DOHH2 (cell line): ENCODE measurements around the gene DTX3L.

Experiments
- H3F3A ChIP-seq: fragments of 200-600 bp; sonication (generic), shearing (Covaris generic); 2 replicates; pipeline ENCODE4 v1.6.0; 2016; ENCODE audit warnings: antibody characterized with exemption, mild to moderate bottlenecking; ENCODE audit not compliant: control insufficient read depth, insufficient read depth
- H3K27ac ChIP-seq: fragments of 200-600 bp; sonication (generic); 2 replicates; pipeline ENCODE4 v1.5.1; 2014; ENCODE audit warnings: low read depth, mild to moderate bottlenecking, low read length, moderate library complexity
- H3K27me3 ChIP-seq: fragments of 200-600 bp; sonication (generic); 2 replicates; pipeline ENCODE4 v1.6.1; 2014; ENCODE audit warnings: mild to moderate bottlenecking, low read length, mixed read lengths; ENCODE audit not compliant: control insufficient read depth
- H3K36me3 ChIP-seq: fragments of 200-600 bp; sonication (generic); 2 replicates; pipeline ENCODE4 v1.6.1; 2014; ENCODE audit warnings: mild to moderate bottlenecking, low read length, moderate library complexity, mixed read lengths; ENCODE audit not compliant: control insufficient read depth
- H3K4me1 ChIP-seq: fragments of 200-600 bp; sonication (generic); 2 replicates; pipeline ENCODE4 v1.6.1; 2014; ENCODE audit warnings: mild to moderate bottlenecking, low read length, mixed read lengths; ENCODE audit not compliant: control insufficient read depth
- H3K4me2 ChIP-seq: fragments of 200-600 bp; sonication (generic); 2 replicates; pipeline ENCODE4 v1.6.0; 2014; ENCODE audit warnings: mild to moderate bottlenecking, low read length, moderate library complexity
- H3K4me3 ChIP-seq: fragments of 200-600 bp; sonication (generic); 2 replicates; pipeline ENCODE4 v1.5.1; 2014; ENCODE audit warnings: mild to moderate bottlenecking, low read length, mixed read lengths
- H3K79me2 ChIP-seq: fragments of 200-600 bp; sonication (generic); 2 replicates; pipeline ENCODE4 v1.6.1; 2014; ENCODE audit warnings: mild to moderate bottlenecking, low read length, mixed read lengths; ENCODE audit not compliant: control insufficient read depth
- H3K9me2 ChIP-seq: fragments of 200-600 bp; sonication (generic); replicated peaks from 2 replicates; pipeline ENCODE4 v1.6.1; 2014; ENCODE audit warnings: mild to moderate bottlenecking, low read length, mixed read lengths; ENCODE audit not compliant: control insufficient read depth
- H3K9me3 ChIP-seq: fragments of 200-600 bp; sonication (generic); 2 replicates; pipeline ENCODE4 v1.6.1; 2014; ENCODE audit warnings: antibody characterized with exemption, low read length, mixed read lengths; ENCODE audit not compliant: control insufficient read depth, insufficient read depth
- H4K20me1 ChIP-seq: fragments of 200-600 bp; sonication (generic); 2 replicates; pipeline ENCODE4 v1.6.0; 2014; ENCODE audit warnings: low read depth, mild to moderate bottlenecking, antibody characterized with exemption, low read length, moderate library complexity; ENCODE audit not compliant: control insufficient read depth, insufficient read depth
- EZH2phosphoT487 ChIP-seq: fragments of 200-600 bp; sonication (generic); IDR thresholded peaks from 2 replicates; pipeline ENCODE4 v1.6.1; 2017; ENCODE audit warnings: borderline replicate concordance, mild to moderate bottlenecking, antibody characterized with exemption, low read length, moderate library complexity, mixed read lengths
- TF ChIP-seq, protein P1 (sequence below): fragments of 200-600 bp; sonication (generic); IDR thresholded peaks from one replicate; pipeline ENCODE4 v1.5.1; 2014; ENCODE audit warnings: antibody characterized with exemption, mild to moderate bottlenecking, low read depth, low read length; ENCODE audit not compliant: poor library complexity, severe bottlenecking

DTX3L gene

GRCh38 chr3:122576174-122576940 is 12.2 kb downstream of the DTX3L start:
- no peak overlapping the region for H3K27ac ChIP-seq
- H3K4me3 ChIP-seq = peak overlapping the region; percentile 43
- no peak for TF ChIP-seq EZH2phosphoT487
- TF ChIP-seq, protein P1, sequence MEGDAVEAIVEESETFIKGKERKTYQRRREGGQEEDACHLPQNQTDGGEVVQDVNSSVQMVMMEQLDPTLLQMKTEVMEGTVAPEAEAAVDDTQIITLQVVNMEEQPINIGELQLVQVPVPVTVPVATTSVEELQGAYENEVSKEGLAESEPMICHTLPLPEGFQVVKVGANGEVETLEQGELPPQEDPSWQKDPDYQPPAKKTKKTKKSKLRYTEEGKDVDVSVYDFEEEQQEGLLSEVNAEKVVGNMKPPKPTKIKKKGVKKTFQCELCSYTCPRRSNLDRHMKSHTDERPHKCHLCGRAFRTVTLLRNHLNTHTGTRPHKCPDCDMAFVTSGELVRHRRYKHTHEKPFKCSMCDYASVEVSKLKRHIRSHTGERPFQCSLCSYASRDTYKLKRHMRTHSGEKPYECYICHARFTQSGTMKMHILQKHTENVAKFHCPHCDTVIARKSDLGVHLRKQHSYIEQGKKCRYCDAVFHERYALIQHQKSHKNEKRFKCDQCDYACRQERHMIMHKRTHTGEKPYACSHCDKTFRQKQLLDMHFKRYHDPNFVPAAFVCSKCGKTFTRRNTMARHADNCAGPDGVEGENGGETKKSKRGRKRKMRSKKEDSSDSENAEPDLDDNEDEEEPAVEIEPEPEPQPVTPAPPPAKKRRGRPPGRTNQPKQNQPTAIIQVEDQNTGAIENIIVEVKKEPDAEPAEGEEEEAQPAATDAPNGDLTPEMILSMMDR = no peak

GRCh38 chr3:122577409-122578031 is 13.4 kb downstream of the DTX3L start, which contains the start of gene PARP15:
TSS of gene PARP15 (plus strand) at chr3:122577650. CDS start at chr3:122577668, 18 bp downstream.
- H3K4me1 ChIP-seq = peaks cover 52% of the 10 kb centered on the region
- H3K9me2 ChIP-seq = no peaks in the 10 kb centered on the region
- H3K4me3 ChIP-seq = peak within 1 kb of the TSS; percentile 52
- peaks cover 16% of the 10 kb centered on the region for H3K9me3 ChIP-seq
- H3K36me3 ChIP-seq = no peaks in the 10 kb centered on the region
- H4K20me1 ChIP-seq = no peaks in the 10 kb centered on the region
- peaks cover 11% of the 10 kb centered on the region for H3F3A ChIP-seq
- peak within 1 kb of the TSS; percentile 61 for H3K4me2 ChIP-seq
- no peaks in the 10 kb centered on the region for H3K79me2 ChIP-seq
- peaks cover 5% of the 10 kb centered on the region; the same call in 1 of the 2 replicates for H3K27me3 ChIP-seq
- no peak within 1 kb of the TSS for H3K27ac ChIP-seq
- TF ChIP-seq EZH2phosphoT487 = no peak; the same call in 1 of the 2 replicates
- TF ChIP-seq, protein P1 = no peak

More at GRCh38 chr3:122576174-122576940, 12.2 kb downstream of the DTX3L start:
- Histone ChIP-seq H3K9me2 (no peaks in the 10 kb centered on the region), H3K27me3 (peaks cover 5% of the 10 kb centered on the region; the same call in 1 of the 2 replicates), H3K79me2 (no peaks in the 10 kb centered on the region), H4K20me1 (no peaks in the 10 kb centered on the region), H3K4me2 (peak overlapping the region; percentile 56), H3K36me3 (no peaks in the 10 kb centered on the region), H3K4me1 (peaks cover 52% of the 10 kb centered on the region), H3F3A (peaks cover 11% of the 10 kb centered on the region), H3K9me3 (peaks cover 4% of the 10 kb centered on the region)

DNA sequence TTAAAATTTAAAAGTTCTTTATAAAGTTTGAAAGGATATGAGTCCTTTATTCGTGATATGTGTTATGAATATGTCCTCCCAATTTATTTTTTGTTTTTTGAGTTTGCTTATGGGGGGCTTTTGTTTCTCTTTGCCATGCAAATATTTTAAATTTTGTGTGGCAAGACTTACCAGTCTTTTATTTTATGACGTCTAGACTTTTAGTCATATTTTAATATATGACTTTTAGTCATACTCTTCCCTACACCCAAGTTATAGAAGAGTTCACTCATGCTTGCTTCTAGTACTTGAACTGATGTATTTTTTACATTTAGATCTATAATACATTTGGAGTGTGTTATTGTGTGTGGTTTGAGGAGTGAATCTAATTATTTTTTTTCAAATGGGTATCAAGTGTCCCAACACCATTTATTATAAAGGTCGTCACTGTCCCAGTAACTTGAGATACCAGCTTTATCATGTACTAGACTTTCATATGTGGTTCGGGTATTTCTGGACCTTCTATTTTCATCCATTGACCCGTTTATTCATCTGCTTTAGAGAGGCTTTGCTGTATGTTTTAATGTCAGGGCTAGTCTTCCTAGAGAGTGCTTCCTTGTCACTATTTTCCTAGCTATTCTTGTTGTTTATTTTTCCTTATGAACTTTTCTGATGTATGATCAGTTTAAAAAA is 14.1 kb downstream of the DTX3L start:
- no peak for TF ChIP-seq EZH2phosphoT487
- Histone ChIP-seq H3K36me3 (no peaks in the 10 kb centered on the region), H3K4me2 (peak overlapping the region; percentile 61; the same call in 1 of the 2 replicates), H4K20me1 (no peaks in the 10 kb centered on the region), H3K9me3 (peaks cover 18% of the 10 kb centered on the region), H3K27ac (no peak overlapping the region), H3K4me1 (peaks cover 46% of the 10 kb centered on the region), H3K79me2 (no peaks in the 10 kb centered on the region), H3K27me3 (peaks cover 5% of the 10 kb centered on the region; the same call in 1 of the 2 replicates), H3K4me3 (peak overlapping the region; percentile 52; the same call in 1 of the 2 replicates), H3K9me2 (no peaks in the 10 kb centered on the region), H3F3A (peaks cover 11% of the 10 kb centered on the region)
